GM11168 (cell line): ENCODE measurements around the gene FCN3.

Source experiments
- in situ Hi-C: fragments of 300-500 bp; cut with MboI; formaldehyde crosslinking; loops from one replicate; pipeline ENCODE4 v1.12.0; 2022; ENCODE audit warnings: low sequenced_read_pairs; ENCODE audit not compliant: unreplicated experiment

The FCN3 gene

DNA sequence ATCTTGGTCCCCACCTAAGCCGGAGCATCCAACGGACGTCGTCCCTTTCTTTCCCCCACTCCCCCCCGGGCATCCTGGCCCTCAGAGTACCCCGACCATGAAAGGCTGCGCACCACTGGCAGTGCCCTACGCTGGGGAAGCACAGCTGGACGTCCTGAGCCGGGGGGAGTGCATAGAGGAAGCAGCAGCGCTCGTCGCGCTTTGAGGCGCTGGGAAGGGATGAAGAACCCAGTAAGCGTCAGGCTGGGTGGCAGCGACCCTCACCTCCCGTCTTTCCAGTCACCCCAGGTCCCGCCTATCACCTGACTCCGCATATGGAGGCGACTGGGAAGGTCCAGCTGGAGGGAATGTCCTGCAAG lies 13.6 kb downstream of the FCN3 start:
- in situ Hi-C loops = no loop called here

DNA sequence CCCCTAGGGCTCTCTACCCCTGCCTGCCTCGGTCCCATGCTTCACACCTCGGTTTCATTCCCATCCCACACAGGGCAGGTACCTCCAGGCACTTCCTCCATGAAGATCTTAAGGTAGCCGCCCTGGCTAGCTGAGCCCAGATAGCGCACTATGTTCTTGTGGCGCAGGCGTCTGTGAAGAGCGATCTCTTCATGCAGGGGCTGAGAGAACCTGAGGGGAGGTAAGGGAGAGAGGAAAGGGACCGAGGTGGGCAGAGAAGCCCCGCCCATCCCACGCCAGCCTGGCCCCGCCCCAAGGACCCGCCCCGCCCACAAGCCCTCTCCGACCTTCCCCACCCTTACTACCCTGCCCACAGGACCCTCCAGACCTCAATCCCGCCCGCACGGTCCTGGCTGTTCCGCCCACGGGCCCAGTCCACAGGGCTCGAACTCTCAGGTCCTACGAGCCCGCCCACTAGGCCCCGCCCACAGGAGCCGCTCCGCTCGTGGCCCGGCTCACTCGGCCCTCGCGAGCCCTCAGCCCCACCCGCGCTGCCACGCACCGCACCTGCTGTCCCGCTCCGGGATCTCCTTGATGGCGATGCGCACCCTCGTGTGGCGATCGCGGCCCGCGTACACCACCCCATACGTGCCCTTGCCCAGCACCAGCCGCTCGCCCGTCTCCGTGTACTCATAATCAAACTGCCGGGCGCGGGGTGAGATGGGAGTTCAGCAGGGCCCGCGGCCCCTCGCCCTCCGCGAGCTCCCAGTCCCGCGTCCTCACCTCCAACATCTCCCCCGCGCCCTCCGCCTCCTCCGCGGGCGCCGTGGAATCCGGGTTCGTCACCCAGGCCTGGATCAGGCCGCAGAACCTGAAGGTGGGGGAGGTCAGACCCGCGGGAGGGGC lies 14.2 kb downstream of the FCN3 start:
- in situ Hi-C loops = no loop called here

DNA sequence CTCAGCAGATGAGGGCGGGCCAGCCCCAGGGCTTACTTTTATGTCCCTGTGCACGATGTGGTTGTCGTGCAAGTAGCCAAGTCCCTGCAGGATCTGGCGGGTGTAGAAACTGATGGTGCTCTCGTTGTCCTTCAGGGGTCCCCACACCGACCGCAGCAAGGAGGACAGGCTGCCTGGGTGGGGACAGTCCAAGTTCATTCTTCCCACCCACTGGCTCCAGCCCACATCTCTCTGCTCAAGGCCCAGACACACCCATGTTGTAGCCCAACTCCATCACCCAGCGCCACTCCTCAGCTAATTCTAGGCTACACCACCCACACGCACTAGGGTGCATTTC lies 14.8 kb downstream of the FCN3 start:
- in situ Hi-C loops = no loop called here

DNA sequence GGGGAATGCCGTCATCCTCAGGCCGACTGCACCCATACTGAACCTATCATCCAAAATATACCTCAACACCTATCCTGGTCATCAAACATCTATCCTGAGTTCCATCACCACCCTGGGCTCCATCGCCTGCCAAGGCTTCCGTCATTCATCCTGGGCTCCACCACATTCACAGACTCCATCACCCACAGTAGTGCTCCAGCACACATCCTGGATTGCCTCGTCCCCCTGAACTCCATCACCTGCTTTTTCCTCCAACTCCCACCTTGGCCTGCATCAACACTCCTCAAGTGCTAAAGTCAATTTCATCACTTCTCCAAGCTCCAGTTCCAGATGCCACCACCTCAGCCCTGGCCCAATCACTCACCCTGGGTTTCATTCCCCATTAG lies 15.7 kb downstream of the FCN3 start:
- in situ Hi-C loops = no loop called here

DNA sequence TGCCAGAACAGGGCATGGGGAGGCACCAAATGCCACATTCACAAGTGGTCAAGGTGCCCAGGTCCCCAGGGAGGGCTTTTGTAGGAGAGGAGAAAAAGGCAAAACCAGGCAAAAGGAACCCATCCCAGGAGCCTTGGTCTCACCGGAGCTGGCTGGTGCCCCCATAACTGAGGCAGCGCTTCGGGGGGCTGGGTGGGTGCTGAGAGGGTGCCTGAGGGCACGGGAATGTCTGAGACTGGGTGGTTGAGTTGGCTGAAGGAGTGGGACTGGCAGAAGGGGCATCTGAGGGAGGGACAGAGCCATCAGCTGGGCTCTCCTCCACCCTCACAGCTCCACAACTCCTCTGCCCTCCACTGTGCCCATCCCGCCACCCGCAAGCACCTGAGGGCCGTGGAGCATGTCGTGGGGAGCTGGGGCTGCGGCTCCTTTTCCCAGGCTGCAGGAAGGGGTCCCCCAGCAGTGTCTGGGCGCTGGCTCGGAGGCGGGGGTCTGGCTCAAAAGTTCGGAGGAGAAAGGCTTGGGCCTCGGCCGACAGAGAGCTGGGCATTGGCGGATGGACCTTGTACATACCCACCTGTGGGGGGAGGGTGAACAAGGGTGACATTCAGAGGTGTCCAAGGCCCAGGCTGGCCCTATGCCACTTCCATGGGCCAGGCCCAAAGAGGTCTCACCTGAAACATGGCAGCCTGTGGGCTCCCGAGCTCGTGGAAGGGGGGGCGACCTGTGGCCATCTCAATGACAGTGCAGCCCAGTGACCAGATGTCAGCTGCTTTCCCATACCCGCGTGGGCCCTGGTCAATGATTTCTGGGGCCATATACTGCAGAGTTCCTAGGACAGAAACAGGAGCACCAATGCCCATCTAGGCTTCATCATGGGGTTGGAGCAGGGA lies 16.3 kb downstream of the FCN3 start:
- in situ Hi-C loops = no loop called here

DNA sequence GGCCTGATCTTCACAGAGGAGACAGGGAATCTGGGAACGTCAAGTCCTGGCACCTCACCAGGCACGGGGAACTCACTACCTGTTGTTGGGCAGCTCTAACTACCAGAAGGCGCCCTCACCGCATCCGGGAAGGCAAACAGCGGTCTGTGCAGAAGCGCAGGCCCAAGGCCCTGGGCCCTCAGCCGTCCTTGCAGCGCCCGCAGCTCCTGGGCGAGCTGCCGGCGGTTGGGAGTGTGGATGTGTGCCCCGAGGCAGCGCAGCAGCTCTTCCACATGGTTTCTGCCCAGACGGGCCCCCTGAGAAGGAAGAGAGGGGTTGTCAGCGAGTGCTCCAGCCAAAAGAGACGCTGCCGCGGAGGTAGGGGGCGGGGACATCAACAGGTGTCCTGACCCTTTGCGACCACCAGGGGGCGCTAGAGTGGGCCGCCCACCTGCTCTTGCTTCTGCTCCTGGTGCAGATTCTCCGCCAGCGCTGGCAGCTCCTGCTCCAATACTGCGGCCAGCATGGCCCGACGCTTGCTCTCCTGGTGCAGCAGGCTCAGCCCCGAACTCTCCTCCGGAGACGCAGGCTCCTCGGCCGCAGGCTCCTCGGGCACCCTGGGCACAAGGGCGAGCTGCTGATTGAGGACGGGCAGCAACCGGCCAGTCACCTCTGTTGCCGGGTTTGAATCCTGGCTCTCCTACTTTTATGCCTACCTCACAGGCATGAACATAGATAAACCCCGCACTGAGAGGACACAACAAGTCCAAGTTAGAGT lies 17.2 kb downstream of the FCN3 start:
- in situ Hi-C loops = no loop called here

DNA sequence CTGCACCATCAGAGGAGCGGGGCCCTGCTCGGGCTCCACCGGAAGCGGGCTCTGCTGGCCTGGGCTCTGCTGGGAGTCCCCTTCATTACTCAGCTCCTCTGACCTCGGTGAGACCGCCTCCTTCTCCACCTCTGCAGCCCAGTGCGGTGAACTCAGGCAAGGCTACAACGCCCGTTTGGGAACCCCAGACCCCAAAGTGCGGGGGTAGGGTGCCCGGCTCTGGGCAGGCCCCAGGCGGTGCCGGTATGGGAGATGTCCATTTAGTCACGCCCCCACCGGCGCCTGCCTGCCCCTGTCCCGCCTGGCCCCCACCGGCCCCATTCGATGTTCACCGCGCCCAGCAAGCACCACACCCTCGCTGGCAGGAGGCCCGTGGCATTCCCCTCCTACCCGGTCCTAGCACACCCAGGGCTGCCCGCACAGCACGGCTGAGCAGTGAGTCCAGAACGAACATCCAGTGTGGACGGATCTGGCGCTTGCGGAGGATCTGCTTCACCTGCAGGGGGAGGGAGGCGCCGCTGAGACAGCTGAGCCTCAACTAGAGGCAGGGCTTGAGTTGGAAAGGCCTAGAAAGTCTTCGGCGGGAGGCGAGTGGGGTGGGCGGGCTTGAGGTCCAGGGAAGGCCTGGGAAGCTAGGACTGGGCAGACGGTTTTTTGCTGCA lies 17.9 kb downstream of the FCN3 start:
- in situ Hi-C loops = no loop called here

DNA sequence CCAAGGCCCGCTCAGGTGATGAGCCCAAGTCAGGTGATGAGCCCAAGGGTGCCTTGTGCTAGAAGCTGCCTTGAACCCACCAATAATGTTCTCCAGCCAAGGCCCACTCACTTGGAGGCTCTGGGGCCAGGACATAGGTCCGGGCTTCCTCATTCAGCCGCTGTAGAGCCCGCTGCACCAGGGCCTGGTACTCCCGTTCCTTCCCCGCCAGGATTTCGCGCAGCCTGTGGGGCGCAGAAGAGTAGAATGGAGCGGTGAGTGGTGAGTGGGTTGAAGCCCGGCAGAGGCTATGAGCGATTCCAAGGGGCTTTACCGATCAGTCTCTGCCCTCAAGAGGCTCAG lies 18.4 kb downstream of the FCN3 start:
- in situ Hi-C loops = no loop called here

DNA sequence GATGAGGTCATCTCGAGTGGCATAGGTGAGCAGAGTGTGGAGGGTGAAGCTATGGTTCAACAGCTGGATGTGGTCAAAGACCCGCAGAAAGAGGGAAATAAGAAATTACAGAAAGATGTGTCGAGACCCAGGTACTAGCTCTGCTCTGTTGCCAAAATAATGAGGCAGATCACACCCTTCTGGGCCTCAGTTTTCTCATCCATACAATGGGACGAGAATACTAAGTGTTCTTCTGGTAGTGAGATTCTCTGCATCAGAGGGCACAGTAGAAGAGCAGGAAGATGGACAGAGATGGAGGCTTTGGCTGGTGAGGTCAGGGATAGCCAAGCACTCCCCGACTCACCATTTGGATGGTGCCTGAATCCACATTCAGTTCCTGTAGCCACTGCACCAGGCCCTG lies 18.9 kb downstream of the FCN3 start:
- in situ Hi-C loops = no loop called here

DNA sequence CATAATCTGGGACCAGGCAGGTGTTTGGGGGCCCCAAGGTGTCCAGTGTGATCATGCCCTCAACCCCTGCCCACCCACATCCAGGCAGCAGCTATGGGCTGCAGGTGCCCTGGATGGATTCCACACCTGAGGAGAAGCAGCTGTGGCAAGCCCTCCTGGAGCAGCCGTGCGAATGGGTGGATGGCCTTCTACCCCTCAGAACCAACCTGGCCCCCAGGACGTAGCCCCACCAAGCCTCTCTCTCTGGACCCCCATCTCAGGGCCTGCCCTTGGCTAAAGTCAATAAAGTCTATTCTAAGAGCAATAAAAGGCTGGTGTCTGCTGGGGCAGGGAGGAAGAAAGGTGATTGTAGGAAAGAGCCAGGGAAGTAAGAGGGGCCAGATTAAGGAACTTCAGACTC lies 21.0 kb downstream of the FCN3 start:
- in situ Hi-C loops = no loop called here

DNA sequence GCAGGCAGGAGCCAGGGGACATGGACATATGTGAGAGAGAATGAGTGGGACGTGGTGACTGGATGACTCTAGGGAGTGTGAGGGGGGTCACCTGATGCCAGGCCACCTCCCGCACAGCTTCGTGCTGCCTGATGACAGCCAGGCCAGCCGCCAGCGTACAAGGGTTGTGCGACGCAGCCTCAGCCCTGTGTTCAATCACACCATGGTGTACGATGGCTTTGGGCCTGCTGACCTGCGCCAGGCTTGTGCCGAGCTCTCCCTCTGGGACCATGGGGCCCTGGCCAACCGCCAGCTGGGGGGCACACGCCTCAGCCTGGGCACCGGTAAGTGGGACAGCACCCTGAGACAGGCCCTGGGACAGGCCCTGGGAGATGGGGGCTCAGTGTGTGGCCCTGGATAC lies 21.5 kb downstream of the FCN3 start:
- in situ Hi-C loops = no loop called here

DNA sequence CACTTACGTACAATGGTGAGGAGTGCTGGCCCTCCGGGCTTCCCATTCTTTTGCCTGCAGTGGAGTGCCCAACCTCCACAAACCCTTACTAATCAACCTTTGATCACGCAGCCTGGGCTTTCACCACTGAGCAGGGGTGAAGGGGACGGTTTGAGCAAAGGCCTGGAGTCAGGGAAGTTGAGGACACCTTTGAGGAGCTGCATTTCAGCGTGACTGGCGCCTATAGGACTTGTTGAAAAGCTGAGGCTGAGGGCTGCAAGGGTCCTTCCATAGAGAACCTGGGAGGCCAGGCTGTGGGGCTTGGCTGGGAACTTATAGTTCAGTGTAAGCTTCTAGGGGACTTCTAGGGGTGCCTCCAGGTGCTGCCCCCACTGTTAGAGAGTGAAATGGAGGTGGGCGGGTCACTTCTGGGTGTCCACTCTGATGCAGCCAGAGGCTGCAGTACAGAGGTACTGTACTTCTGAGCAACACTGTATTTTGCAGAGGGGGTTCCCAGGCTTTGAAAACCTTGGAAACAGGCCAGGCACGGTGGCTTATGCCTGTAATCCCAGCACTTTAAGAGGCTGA lies 23.0 kb downstream of the FCN3 start:
- in situ Hi-C loops = no loop called here

DNA sequence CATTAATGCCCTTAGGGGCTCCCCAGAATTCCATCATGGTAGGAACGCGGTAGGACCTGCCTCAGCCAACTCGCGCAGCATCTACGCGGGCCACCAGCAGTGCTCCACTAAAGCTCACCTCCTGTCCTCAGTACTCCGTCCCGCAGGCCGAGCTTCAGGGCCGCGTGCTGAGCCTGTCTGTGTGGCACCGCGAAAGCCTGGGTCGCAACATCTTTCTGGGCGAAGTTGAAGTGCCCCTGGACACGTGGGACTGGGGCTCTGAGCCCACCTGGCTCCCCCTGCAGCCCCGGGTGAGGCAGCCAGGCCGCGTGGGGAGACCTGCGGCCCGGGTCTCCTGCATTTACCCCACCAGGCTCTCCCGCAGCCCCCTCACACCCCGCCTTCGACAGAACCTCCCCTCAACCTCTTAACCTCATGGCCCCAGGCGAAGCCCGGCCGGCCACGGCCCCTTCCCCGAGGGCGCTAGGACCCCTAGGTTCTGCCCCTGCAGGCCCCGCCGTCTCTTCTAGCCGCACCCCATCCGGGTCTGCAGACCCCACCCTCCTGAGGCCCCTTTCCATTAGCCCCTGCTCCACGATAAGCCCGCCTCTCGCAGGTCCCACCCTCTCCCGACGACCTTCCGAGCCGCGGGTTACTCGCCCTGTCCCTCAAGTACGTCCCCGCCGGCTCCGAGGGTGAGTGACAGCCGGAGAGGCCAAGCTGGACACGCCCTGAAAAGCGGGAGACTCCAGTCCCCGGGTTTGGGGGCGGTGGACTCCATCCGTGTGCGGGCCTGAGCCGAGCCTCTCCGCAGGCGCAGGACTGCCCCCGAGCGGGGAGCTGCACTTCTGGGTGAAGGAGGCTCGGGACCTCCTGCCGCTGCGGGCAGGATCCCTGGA lies 23.7 kb downstream of the FCN3 start:
- in situ Hi-C loops = no loop called here

DNA sequence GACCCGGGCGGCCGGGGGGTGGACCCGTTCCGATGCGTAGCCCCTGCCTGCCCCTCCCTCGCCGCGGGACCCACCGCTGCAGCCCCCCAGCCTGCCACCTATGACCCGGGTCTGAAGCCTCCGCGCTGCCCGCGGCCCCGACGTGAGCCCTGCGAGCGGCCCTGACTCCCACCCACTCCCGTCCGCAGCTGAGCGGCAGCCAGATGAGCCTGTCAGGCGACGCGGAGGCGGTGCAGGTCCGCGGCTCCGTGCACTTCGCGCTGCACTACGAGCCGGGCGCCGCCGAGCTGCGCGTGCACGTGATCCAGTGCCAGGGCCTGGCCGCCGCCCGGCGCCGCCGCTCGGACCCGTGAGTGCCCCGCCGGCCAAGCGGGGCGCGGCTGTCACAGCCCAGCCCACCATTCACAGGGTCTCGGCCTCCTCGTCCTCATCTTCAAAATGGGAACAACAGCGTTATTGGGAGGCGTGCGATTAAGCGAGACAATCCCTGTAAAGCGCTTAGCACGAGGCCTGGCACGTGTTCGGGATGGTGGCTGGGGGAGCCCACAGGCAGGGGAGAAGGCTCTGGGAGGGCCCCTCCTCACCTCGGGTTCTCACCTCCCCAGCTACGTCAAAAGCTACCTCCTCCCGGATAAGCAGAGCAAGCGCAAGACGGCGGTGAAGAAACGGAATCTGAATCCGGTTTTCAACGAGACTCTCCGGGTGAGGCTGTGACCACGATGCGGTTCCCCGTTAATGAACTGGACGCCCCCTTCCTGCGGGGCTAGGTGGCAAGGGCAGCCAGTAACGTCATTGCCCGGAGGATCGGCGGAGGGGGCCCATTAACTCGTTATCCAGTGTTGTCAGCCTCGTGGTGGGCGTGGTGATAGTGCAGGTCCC lies 24.6 kb downstream of the FCN3 start:
- in situ Hi-C loops = no loop called here

DNA sequence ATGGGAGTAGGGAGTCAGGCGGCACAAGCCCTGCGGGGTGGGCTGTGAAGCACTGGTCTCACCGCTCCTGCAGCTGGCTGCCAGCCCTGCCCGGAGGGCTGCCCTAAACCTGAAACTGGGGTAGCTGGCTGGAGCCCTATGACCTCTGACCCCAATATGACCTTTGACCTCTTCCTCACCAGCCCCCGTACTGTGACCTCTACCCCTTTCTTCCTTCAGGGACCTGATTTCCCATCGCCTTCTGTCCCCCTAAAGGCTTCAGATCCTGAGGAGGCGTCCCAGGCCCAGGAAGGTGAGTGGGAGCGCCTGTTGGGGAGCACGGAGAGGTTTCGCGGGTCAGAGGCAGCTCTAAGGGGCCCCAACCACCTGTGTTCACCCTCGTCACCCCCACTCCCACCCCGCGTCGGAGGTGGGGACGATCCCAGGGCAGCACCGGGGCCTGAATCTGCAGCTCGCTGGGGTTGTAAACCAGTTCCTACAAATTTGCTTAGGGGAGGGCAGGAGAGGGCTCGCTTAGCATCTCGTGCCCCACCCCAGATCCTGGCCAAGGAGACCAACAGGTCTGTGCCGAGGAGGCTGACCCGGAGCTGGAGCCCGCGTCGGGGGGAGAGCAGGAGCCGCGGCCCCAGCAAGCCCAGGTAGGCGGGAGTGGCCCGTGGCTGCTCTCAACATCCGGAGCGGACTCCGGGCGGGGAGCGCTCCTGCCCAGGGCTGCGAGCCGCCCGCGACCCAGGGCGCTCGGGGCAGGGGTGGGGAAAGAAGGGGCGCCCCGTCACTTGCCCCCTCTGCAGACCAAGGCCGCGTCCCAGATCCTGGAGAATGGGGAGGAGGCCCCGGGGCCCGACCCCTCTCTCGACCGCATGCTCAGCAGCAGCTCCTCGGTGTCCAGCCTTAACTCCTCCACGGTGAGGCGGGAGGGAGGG lies 25.5 kb downstream of the FCN3 start:
- in situ Hi-C loops = no loop called here

DNA sequence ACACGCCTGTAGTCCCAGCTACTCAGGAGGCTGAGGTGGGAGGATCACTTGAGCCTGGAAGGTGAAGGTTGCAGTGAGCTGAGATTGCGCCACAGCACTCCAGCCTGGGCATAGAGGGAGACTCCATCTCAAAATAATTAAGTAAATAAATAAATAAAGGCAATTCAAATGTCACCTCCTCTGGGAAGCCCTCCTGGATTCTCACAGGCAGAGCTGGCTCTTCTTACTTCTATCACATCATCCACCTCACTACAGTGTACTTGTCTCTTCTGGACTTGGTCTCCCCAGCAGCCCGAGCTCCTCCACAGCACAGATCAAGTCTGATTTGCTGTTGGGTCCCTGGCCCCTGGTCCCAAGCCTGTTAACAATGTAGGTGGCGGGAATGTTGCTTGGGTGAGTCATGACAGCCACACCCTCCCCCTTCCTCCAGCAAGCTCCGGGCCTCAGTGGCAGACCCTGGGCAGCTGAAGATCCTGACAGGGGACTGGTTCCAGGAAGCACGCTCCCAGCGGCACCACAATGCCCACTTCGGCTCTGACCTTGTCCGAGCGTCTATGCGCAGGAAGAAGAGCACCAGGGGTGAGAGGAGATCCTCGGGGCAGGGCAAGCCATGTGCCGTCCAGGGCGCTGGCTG lies 27.5 kb downstream of the FCN3 start:
- in situ Hi-C loops = no loop called here

DNA sequence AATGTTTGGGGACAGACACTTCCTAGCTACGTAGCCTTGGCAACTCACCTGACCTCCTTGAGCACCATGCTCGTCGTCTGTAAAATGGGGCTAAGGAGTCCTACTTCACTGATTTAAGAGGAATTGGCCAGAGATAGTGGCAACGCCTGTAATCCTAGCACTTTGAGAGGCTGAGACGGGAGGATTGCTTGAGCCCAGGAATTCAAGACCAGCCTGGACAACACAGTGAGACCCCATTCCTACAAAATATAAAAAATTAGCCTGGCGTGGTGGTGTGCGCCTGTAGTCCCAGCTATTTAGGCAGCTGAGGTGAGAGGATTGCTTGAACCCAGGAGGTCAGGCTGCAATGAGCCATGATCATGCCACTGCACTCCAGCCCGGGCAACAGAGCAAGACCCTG lies 28.3 kb downstream of the FCN3 start:
- in situ Hi-C loops = no loop called here
